ENCODE data around the gene OR5T1.

Gene OR5T1

GRCh38 chr11:56273854-56274253 lies at the start of gene OR5T1:
TSS of gene OR5T1 (plus strand) at chr11:56274154. CDS start at chr11:56275639, 1,485 bp downstream.
- no peak for DNase-seq

- no peak for DNase-seq
Measured at GRCh38 chr11:56234155-56234554, 39.8 kb upstream of the OR5T1 start, which contains the start of gene OR5T2. TSS of gene OR5T2 (minus strand) at chr11:56234255. CDS start at chr11:56233062, 1,193 bp downstream.

GRCh38 chr11:56251954-56252353 lies 22.0 kb upstream of the OR5T1 start, which contains the start of gene OR5T3:
TSS of gene OR5T3 (plus strand) at chr11:56252254. CDS start at chr11:56252254, 0 bp downstream.
- no peak for DNase-seq

GRCh38 chr11:56271092-56271491 lies 2.9 kb upstream of the OR5T1 start:
- no peak for DNase-seq

GRCh38 chr11:56292154-56292553 lies 18.2 kb downstream of the OR5T1 start, which contains the start of gene OR8H1:
TSS of gene OR8H1 (minus strand) at chr11:56292254. CDS start at chr11:56291062, 1,192 bp downstream.
- no peak for DNase-seq

- DNase-seq: no peak
Measured at GRCh38 chr11:56296898-56297297, 22.9 kb downstream of the OR5T1 start.

GRCh38 chr11:56307836-56308235 lies 33.9 kb downstream of the OR5T1 start:
- no peak for DNase-seq

GRCh38 chr11:56314844-56315243 lies 40.9 kb downstream of the OR5T1 start, which contains the start of gene OR8K3:
TSS of gene OR8K3 (plus strand) at chr11:56315144. CDS start at chr11:56318307, 3,163 bp downstream.
- DNase-seq: no peak
